ENCODE data around the gene ADA. TPM values are rescaled to one million over a fixed set of nuclear protein-coding genes. Genes with fewer than 3 reads are reported as not detected.
A peak's percentile ranks its signal among the peaks of the same experiment; 100 is the strongest.

The ADA gene
- total and polyA plus RNA-seq, 2 of the 13 experiments (the other 11 are each of a cell fraction or from before 2014, with no cell fraction given): 2.5 to 11.3 TPM

GRCh38 chr20:44609516-44610312 lies 41.8 kb downstream of the ADA start (continued):
- no peak for TF ChIP-seq AKNA (CRISPR knock-in tag; IDR thresholded peaks at IDR 0.05; ENCODE audit: borderline replicate concordance)
- no peak; the same call in 1 of the 2 replicates for TF ChIP-seq ZMYM3 (CRISPR knock-in tag; IDR thresholded peaks at IDR 0.05)
- 0 out of 2 replicates have a peak, but pooled peaks have one; percentile 40 for TF ChIP-seq NFATC3 (CRISPR knock-in tag; IDR thresholded peaks at IDR 0.05)
- TF ChIP-seq EZH2 (conservative IDR thresholded peaks at IDR 0.05; ENCODE audit: low read depth, low read length): no peak
- TF ChIP-seq, protein P1, sequence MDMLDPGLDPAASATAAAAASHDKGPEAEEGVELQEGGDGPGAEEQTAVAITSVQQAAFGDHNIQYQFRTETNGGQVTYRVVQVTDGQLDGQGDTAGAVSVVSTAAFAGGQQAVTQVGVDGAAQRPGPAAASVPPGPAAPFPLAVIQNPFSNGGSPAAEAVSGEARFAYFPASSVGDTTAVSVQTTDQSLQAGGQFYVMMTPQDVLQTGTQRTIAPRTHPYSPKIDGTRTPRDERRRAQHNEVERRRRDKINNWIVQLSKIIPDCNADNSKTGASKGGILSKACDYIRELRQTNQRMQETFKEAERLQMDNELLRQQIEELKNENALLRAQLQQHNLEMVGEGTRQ (IDR thresholded peaks at IDR 0.05; ENCODE audit: low read depth, low read length): peak; percentile 67; the same call in 1 of the 2 replicates
- TF ChIP-seq, protein P1 (CRISPR knock-in tag; IDR thresholded peaks at IDR 0.05; ENCODE audit: borderline replicate concordance): 0 out of 2 replicates have a peak, but pooled peaks have one; percentile 53
- TF ChIP-seq, protein P2, sequence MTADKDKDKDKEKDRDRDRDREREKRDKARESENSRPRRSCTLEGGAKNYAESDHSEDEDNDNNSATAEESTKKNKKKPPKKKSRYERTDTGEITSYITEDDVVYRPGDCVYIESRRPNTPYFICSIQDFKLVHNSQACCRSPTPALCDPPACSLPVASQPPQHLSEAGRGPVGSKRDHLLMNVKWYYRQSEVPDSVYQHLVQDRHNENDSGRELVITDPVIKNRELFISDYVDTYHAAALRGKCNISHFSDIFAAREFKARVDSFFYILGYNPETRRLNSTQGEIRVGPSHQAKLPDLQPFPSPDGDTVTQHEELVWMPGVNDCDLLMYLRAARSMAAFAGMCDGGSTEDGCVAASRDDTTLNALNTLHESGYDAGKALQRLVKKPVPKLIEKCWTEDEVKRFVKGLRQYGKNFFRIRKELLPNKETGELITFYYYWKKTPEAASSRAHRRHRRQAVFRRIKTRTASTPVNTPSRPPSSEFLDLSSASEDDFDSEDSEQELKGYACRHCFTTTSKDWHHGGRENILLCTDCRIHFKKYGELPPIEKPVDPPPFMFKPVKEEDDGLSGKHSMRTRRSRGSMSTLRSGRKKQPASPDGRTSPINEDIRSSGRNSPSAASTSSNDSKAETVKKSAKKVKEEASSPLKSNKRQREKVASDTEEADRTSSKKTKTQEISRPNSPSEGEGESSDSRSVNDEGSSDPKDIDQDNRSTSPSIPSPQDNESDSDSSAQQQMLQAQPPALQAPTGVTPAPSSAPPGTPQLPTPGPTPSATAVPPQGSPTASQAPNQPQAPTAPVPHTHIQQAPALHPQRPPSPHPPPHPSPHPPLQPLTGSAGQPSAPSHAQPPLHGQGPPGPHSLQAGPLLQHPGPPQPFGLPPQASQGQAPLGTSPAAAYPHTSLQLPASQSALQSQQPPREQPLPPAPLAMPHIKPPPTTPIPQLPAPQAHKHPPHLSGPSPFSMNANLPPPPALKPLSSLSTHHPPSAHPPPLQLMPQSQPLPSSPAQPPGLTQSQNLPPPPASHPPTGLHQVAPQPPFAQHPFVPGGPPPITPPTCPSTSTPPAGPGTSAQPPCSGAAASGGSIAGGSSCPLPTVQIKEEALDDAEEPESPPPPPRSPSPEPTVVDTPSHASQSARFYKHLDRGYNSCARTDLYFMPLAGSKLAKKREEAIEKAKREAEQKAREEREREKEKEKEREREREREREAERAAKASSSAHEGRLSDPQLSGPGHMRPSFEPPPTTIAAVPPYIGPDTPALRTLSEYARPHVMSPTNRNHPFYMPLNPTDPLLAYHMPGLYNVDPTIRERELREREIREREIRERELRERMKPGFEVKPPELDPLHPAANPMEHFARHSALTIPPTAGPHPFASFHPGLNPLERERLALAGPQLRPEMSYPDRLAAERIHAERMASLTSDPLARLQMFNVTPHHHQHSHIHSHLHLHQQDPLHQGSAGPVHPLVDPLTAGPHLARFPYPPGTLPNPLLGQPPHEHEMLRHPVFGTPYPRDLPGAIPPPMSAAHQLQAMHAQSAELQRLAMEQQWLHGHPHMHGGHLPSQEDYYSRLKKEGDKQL (CRISPR knock-in tag; IDR thresholded peaks at IDR 0.05; ENCODE audit: low read depth): peak; percentile 32; the same call in 1 of the 2 replicates
- TF ChIP-seq ZNF33B (CRISPR knock-in tag; IDR thresholded peaks at IDR 0.05): peak; percentile 91
- TF ChIP-seq TRIM24 (CRISPR knock-in tag; IDR thresholded peaks at IDR 0.05): no peak
- peak; percentile 39; the same call in 1 of the 2 replicates for TF ChIP-seq ESRRA (CRISPR knock-in tag; IDR thresholded peaks at IDR 0.05; ENCODE audit: low read depth)
- TF ChIP-seq SALL2 (CRISPR knock-in tag; IDR thresholded peaks at IDR 0.05): no peak; the same call in 1 of the 2 replicates
- no peak for TF ChIP-seq TOPORS (CRISPR knock-in tag; IDR thresholded peaks at IDR 0.05)
- TF ChIP-seq DR1 (CRISPR knock-in tag; IDR thresholded peaks at IDR 0.05): no peak

All from HepG2 (cell line).